Mammary epithelial cell (primary cell): ENCODE measurements around the gene KCNJ13.

Source experiments
- EZH2 ChIP-seq: IDR thresholded peaks from 2 replicates; pipeline ENCODE4 v1.6.1; 2012; ENCODE audit warnings: low read length, inconsistent platforms, borderline replicate concordance
- TF ChIP-seq, protein P1 (sequence below), 2 donors: IDR thresholded peaks in 1 of 2; conservative IDR thresholded peaks in 1 of 2; 2 replicates each; pipeline ENCODE4 v1.5.1; 2011 to 2012; ENCODE audit warnings: inconsistent platforms in 2 of 2, low read length in 2 of 2, mild to moderate bottlenecking in 2 of 2, control low read depth in 1 of 2, low read depth in 1 of 2; ENCODE audit not compliant: insufficient read depth in 1 of 2; ENCODE audit errors: extremely low read depth in 1 of 2

- TF ChIP-seq, protein P1, sequence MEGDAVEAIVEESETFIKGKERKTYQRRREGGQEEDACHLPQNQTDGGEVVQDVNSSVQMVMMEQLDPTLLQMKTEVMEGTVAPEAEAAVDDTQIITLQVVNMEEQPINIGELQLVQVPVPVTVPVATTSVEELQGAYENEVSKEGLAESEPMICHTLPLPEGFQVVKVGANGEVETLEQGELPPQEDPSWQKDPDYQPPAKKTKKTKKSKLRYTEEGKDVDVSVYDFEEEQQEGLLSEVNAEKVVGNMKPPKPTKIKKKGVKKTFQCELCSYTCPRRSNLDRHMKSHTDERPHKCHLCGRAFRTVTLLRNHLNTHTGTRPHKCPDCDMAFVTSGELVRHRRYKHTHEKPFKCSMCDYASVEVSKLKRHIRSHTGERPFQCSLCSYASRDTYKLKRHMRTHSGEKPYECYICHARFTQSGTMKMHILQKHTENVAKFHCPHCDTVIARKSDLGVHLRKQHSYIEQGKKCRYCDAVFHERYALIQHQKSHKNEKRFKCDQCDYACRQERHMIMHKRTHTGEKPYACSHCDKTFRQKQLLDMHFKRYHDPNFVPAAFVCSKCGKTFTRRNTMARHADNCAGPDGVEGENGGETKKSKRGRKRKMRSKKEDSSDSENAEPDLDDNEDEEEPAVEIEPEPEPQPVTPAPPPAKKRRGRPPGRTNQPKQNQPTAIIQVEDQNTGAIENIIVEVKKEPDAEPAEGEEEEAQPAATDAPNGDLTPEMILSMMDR (conservative IDR thresholded peaks at IDR 0.05 in 1 of 2, IDR thresholded peaks at IDR 0.05 in 1 of 2; ENCODE audit: extremely low read depth in 1 of 2, insufficient read depth in 1 of 2, low read depth in 1 of 2, low read length in 2 of 2): no peak
- no peak for TF ChIP-seq EZH2
Measured at GRCh38 chr2:232721882-232722281, 54.5 kb downstream of the KCNJ13 start.
